A673 (cell line): ENCODE data around the gene CCL4.

Experiments
- CTCF ChIP-seq: fragments of 300-800, 200-600 bp; sonication (generic); conservative IDR thresholded peaks from 2 replicates; pipeline ENCODE4 v1.5.1; 2017; ENCODE audit warnings: low read depth, mild to moderate bottlenecking, antibody characterized with exemption, low read length, moderate library complexity, mixed read lengths
- EZH2 ChIP-seq: fragments of 200-600 bp; sonication (generic); IDR thresholded peaks from 2 replicates; pipeline ENCODE4 v1.6.1; 2017; ENCODE audit warnings: borderline replicate concordance, low read depth, mild to moderate bottlenecking, mixed read lengths, antibody characterized with exemption, low read length; ENCODE audit not compliant: poor library complexity, severe bottlenecking

- TF ChIP-seq CTCF (no peak), EZH2 (no peak)
Measured at GRCh38 chr17:36152639-36153120, 49.1 kb downstream of the CCL4 start.
